Epidermal melanocyte (primary cell): Measurements from ENCODE around the gene BPIFB3.
"Not testable (repeated sequence)": the region's sequence is repeated elsewhere in the genome, so short reads cannot be mapped to it uniquely, and the experiment has no call there.

Experiments
- DNase-seq: peaks from one replicate; pipeline ENCODE4 v3.0.0; 2011; ENCODE audit warnings: low spot score; ENCODE audit not compliant: insufficient read length

Gene BPIFB3

GRCh38 chr20:33027769-33028751, 25.6 kb upstream of the BPIFB3 start:
- no peak for DNase-seq

- no peak for DNase-seq
Observed at GRCh38 chr20:33028875-33029274, 24.8 kb upstream of the BPIFB3 start.

- DNase-seq, result no peak
Observed at GRCh38 chr20:33030076-33030475, 23.6 kb upstream of the BPIFB3 start.

GRCh38 chr20:33030569-33030968, 23.1 kb upstream of the BPIFB3 start:
- DNase-seq, result no peak

- DNase-seq, result no peak
Observed at GRCh38 chr20:33031531-33031930, 22.2 kb upstream of the BPIFB3 start, which contains the start of gene BPIFB6. Gene BPIFB6, plus strand, starts transcription at chr20:33031648. Its CDS starts 0 bp downstream, at chr20:33031648.

GRCh38 chr20:33032555-33032954, 21.1 kb upstream of the BPIFB3 start:
- no peak for DNase-seq

- DNase-seq, result no peak
Observed at GRCh38 chr20:33033381-33033780, 20.3 kb upstream of the BPIFB3 start.

- no peak for DNase-seq
Observed at GRCh38 chr20:33034115-33034514, 19.6 kb upstream of the BPIFB3 start.

- DNase-seq, result no peak
Observed at GRCh38 chr20:33034901-33035492, 18.7 kb upstream of the BPIFB3 start.

GRCh38 chr20:33037456-33037855, 16.2 kb upstream of the BPIFB3 start:
- DNase-seq, result no peak

GRCh38 chr20:33038243-33038642, 15.5 kb upstream of the BPIFB3 start:
- DNase-seq, result no peak

- no peak for DNase-seq
Observed at GRCh38 chr20:33042430-33042829, 11.3 kb upstream of the BPIFB3 start.

GRCh38 chr20:33042983-33043730, 10.5 kb upstream of the BPIFB3 start:
- no peak for DNase-seq

GRCh38 chr20:33043731-33044181, 9.9 kb upstream of the BPIFB3 start:
- no peak for DNase-seq

GRCh38 chr20:33045129-33045721, 8.5 kb upstream of the BPIFB3 start:
- DNase-seq, result not testable (repeated sequence)

GRCh38 chr20:33046412-33046811, 7.3 kb upstream of the BPIFB3 start:
- DNase-seq, result no peak

- no peak for DNase-seq
Observed at GRCh38 chr20:33051333-33051732, 2.4 kb upstream of the BPIFB3 start.

GRCh38 chr20:33054381-33054780, 678 bp downstream of the BPIFB3 start:
- DNase-seq, result no peak

- no peak for DNase-seq
Observed at GRCh38 chr20:33054791-33055190, 1.1 kb downstream of the BPIFB3 start.

- no peak for DNase-seq
Observed at GRCh38 chr20:33059136-33059535, 5.4 kb downstream of the BPIFB3 start.

- no peak for DNase-seq
Observed at GRCh38 chr20:33059741-33060390, 6.2 kb downstream of the BPIFB3 start.
